Measurements from ENCODE around the gene KIAA1217.

The KIAA1217 gene

GRCh38 chr10:24484771-24485170 lies 275.8 kb downstream of the KIAA1217 start:
- no peak for DNase-seq (ENCODE audit: insufficient read length, low spot score)
- TF ChIP-seq PAX5 (IDR thresholded peaks at IDR 0.05; ENCODE audit: insufficient read depth, low read length, severe bottlenecking) = no peak
- TF ChIP-seq POU2F2 (IDR thresholded peaks at IDR 0.05; ENCODE audit: low read depth, low read length) = no peak
- TF ChIP-seq POLR2AphosphoS5 (IDR thresholded peaks at IDR 0.05; ENCODE audit: low read depth, low read length) = no peak
- no peak for TF ChIP-seq TAF1 (IDR thresholded peaks at IDR 0.05; ENCODE audit: low read depth, low read length)
- no peak for TF ChIP-seq SPI1 (IDR thresholded peaks at IDR 0.05; ENCODE audit: low read depth, low read length)
- TF ChIP-seq POLR2A (IDR thresholded peaks at IDR 0.05; ENCODE audit: low read depth, low read length) = no peak
- no peak for FAIRE-seq

DNA sequence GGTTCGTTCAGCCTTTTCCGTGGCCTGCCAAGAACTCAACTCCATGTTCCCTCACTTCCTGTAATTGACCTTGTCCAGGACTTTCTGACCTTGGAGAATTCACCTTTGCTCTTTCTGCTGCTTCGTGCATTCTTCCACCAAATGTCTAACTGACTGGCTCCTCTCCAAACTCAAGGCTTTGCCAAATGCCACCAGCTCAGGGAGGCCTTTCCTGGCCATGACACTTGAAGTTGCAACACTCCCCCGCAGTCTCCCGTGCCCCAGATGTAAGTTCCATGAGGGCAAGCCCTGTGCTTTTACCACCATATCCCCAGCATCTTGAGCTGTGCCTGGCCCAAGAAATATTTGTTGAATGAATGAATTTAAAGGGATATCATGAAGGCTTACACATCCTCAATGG lies 276.4 kb downstream of the KIAA1217 start:
- no peak for TF ChIP-seq POLR2AphosphoS5 (IDR thresholded peaks at IDR 0.05; ENCODE audit: low read depth, low read length)
- no peak for TF ChIP-seq SPI1 (IDR thresholded peaks at IDR 0.05; ENCODE audit: low read depth, low read length)
- no peak for TF ChIP-seq PAX5 (IDR thresholded peaks at IDR 0.05; ENCODE audit: insufficient read depth, low read length, severe bottlenecking)
- TF ChIP-seq POU2F2 (IDR thresholded peaks at IDR 0.05; ENCODE audit: low read depth, low read length) = no peak
- no peak for TF ChIP-seq TAF1 (IDR thresholded peaks at IDR 0.05; ENCODE audit: low read depth, low read length)
- TF ChIP-seq POLR2A (IDR thresholded peaks at IDR 0.05; ENCODE audit: low read depth, low read length) = no peak
- DNase-seq (ENCODE audit: insufficient read length, low spot score) (no peak), FAIRE-seq (no peak)

DNA sequence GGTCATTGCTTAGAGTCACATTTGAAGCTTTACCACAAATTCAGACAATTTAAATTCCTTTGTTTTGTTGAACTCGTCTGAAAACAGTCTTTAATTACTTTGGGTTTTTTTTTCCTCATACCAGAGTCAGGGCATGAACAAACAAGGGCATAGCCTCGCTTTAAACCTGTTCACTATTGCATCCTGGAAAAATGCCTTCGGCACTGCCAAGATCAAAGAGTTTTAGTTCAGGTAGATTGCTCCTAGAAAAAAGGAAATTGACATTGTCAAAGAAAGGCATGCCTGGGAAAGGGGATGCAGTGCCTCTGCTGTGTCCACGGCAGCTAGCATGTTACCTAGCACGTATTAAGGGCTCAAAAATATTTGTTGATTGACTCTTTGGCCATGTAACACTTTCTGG lies 279.7 kb downstream of the KIAA1217 start:
- no peak for DNase-seq (ENCODE audit: insufficient read length, low spot score)
- FAIRE-seq = no peak
- TF ChIP-seq TAF1 (IDR thresholded peaks at IDR 0.05; ENCODE audit: low read depth, low read length) (no peak), PAX5 (IDR thresholded peaks at IDR 0.05; ENCODE audit: insufficient read depth, low read length, severe bottlenecking) (no peak), POLR2AphosphoS5 (IDR thresholded peaks at IDR 0.05; ENCODE audit: low read depth, low read length) (no peak), POU2F2 (IDR thresholded peaks at IDR 0.05; ENCODE audit: low read depth, low read length) (no peak), SPI1 (IDR thresholded peaks at IDR 0.05; ENCODE audit: low read depth, low read length) (no peak)

DNA sequence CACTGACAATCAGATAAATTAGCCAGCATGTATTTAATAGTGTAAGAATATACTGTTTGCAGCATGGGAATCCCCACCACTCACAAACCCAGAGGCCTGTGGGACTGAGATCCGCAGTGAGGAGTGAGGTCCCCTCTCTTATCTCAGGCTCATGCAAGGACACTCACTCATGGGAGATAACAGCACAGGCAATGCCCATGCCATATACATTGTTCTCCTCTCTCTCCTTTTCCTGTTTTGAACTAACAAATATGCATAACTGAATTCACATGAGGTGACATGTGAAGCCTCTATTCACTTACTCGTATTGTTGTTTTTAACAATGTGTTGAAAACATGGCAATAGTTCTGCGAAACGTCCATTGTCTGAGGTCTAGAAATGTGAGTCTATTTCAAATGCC lies 284.2 kb downstream of the KIAA1217 start:
- DNase-seq (ENCODE audit: insufficient read length, low spot score) (no peak), FAIRE-seq (no peak)
- TF ChIP-seq POLR2AphosphoS5 (IDR thresholded peaks at IDR 0.05; ENCODE audit: low read depth, low read length) (no peak), POU2F2 (IDR thresholded peaks at IDR 0.05; ENCODE audit: low read depth, low read length) (no peak), POLR2A (IDR thresholded peaks at IDR 0.05; ENCODE audit: low read depth, low read length) (no peak), PAX5 (IDR thresholded peaks at IDR 0.05; ENCODE audit: insufficient read depth, low read length, severe bottlenecking) (no peak), SPI1 (IDR thresholded peaks at IDR 0.05; ENCODE audit: low read depth, low read length) (no peak), TAF1 (IDR thresholded peaks at IDR 0.05; ENCODE audit: low read depth, low read length) (no peak)

DNA sequence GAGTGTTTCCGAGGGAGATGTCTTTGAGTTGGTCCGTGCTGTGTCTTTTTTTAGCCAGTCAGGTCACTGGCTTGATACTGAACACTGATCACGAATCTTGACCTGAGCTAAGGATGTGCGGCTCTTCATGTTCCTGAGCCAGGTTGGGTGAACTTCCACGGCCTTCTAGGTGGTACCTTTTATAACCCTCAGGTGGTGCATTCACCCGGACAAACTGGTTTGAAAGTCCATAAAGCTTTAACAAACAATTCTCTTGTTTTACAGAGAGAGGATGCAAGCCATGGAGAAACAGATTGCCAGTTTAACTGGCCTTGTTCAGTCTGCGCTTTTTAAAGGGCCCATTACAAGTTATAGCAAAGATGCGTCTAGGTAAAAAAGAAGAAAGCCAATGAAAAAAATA lies 285.3 kb downstream of the KIAA1217 start:
- FAIRE-seq = no peak
- TF ChIP-seq SPI1 (IDR thresholded peaks at IDR 0.05; ENCODE audit: low read depth, low read length) = no peak
- no peak for TF ChIP-seq TAF1 (IDR thresholded peaks at IDR 0.05; ENCODE audit: low read depth, low read length)
- TF ChIP-seq POLR2AphosphoS5 (IDR thresholded peaks at IDR 0.05; ENCODE audit: low read depth, low read length) = no peak
- no peak for TF ChIP-seq POU2F2 (IDR thresholded peaks at IDR 0.05; ENCODE audit: low read depth, low read length)
- no peak for TF ChIP-seq POLR2A (IDR thresholded peaks at IDR 0.05; ENCODE audit: low read depth, low read length)
- TF ChIP-seq PAX5 (IDR thresholded peaks at IDR 0.05; ENCODE audit: insufficient read depth, low read length, severe bottlenecking) = no peak
- no peak for DNase-seq (ENCODE audit: insufficient read length, low spot score)

DNA sequence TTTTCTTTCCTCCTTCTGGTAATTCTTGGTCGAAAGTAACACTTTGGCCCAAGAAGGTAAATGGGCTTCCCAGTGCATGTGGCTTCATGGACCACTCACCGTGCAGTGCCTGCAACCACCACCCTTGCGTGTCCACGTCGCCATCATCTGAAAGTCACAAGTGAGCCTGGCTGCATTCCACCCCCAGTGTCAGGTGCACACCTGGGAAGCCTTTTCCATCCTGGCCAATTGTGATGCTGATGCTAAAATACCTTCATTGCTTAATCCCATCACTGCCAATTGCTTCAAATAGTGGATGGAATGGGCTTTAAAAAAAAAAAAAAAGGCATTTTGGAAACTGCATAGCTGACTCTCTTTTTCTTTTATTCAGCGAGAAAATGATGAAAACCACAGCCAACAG lies 285.8 kb downstream of the KIAA1217 start:
- FAIRE-seq (no peak), DNase-seq (ENCODE audit: insufficient read length, low spot score) (no peak)
- TF ChIP-seq POU2F2 (IDR thresholded peaks at IDR 0.05; ENCODE audit: low read depth, low read length) (no peak), SPI1 (IDR thresholded peaks at IDR 0.05; ENCODE audit: low read depth, low read length) (no peak), TAF1 (IDR thresholded peaks at IDR 0.05; ENCODE audit: low read depth, low read length) (no peak), POLR2A (IDR thresholded peaks at IDR 0.05; ENCODE audit: low read depth, low read length) (no peak), PAX5 (IDR thresholded peaks at IDR 0.05; ENCODE audit: insufficient read depth, low read length, severe bottlenecking) (no peak)

GRCh38 chr10:24495666-24496460 lies 286.9 kb downstream of the KIAA1217 start:
- TF ChIP-seq POU2F2 (IDR thresholded peaks at IDR 0.05; ENCODE audit: low read depth, low read length) (no peak), TAF1 (IDR thresholded peaks at IDR 0.05; ENCODE audit: low read depth, low read length) (no peak), SPI1 (IDR thresholded peaks at IDR 0.05; ENCODE audit: low read depth, low read length) (no peak), PAX5 (IDR thresholded peaks at IDR 0.05; ENCODE audit: insufficient read depth, low read length, severe bottlenecking) (no peak), POLR2AphosphoS5 (IDR thresholded peaks at IDR 0.05; ENCODE audit: low read depth, low read length) (no peak), POLR2A (IDR thresholded peaks at IDR 0.05; ENCODE audit: low read depth, low read length) (no peak)
- FAIRE-seq = no peak
- no peak for DNase-seq (ENCODE audit: insufficient read length, low spot score)

DNA sequence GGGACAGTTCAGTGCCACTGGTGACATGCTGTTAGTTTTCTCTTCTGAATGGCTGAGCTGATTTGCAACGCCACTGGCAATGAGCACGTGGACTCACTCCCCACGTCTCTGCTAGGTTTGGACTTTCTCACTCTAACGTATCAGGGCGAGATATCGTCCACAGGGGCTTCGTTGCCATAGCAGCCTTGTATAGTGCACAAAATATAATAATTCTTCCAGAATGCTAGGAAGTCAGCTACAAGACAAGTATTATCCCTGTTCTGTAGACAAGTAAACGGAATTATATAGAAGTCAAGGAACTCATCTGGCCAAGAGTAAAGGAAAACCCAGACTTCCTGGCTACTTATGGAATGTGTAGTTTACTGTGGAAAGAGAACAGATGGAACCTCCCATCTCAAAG lies 288.0 kb downstream of the KIAA1217 start:
- TF ChIP-seq POU2F2 (IDR thresholded peaks at IDR 0.05; ENCODE audit: low read depth, low read length) = no peak
- TF ChIP-seq PAX5 (IDR thresholded peaks at IDR 0.05; ENCODE audit: insufficient read depth, low read length, severe bottlenecking) = no peak
- no peak for TF ChIP-seq SPI1 (IDR thresholded peaks at IDR 0.05; ENCODE audit: low read depth, low read length)
- TF ChIP-seq POLR2A (IDR thresholded peaks at IDR 0.05; ENCODE audit: low read depth, low read length) = no peak
- TF ChIP-seq POLR2AphosphoS5 (IDR thresholded peaks at IDR 0.05; ENCODE audit: low read depth, low read length) = no peak
- TF ChIP-seq TAF1 (IDR thresholded peaks at IDR 0.05; ENCODE audit: low read depth, low read length) = no peak
- DNase-seq (ENCODE audit: insufficient read length, low spot score) = no peak
- FAIRE-seq = no peak

- no peak for FAIRE-seq
- no peak for DNase-seq (ENCODE audit: insufficient read length, low spot score)
- TF ChIP-seq POLR2A (IDR thresholded peaks at IDR 0.05; ENCODE audit: low read depth, low read length) = no peak
Observed at GRCh38 chr10:24501056-24501711, 292.2 kb downstream of the KIAA1217 start.

All from GM12891 (cell line).